Stimulated activated CD8-positive, alpha-beta memory T cell treated with anti-CD3 and anti-CD28 coated beads, Interleukin-2, amount 100 ng/mL, for 1 hour (primary cell): ENCODE data around the gene USP49.

Experiments used
- DNase-seq, 2 donors: peaks; one replicate each; pipeline ENCODE4 v3.0.0-alpha.2; 2020; ENCODE audit warnings: low read depth in 2 of 2

Gene USP49

GRCh38 chr6:41929924-41930323 lies 34.7 kb upstream of the USP49 start:
- no peak for DNase-seq

DNA sequence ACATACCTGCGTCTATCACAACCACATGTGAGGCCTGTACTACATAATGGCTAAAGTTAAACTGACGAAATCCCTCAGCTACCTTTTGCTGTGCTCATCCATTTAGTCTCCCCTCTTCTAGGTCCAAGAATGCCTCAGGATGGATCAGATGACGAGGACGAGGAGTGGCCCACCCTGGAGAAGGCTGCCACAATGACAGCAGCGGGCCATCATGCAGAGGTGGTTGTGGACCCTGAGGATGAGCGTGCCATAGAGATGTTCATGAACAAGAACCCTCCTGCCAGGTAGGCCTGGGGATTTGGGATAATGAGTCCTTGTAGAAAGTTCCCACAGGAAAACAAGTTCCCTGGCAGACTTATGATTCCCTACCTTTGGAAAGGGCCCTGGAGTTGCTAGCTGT lies 32.1 kb upstream of the USP49 start:
- no peak for DNase-seq

- no peak for DNase-seq
Measured at GRCh38 chr6:41922154-41922553, 27.0 kb upstream of the USP49 start.

DNA sequence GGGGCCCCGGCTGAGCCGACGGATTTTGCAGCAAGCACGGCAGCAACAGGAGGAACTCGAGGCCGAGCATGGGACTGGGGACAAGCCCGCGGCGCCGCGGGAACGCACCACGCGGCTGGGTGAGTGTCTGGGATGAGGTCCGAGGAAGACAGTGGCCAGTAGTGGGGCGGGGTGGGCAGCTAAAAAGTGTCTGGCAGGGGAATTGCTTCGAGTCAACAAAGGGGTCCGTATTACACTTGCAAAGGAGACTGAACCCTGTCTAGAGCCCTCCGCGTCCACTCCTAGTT lies 26.5 kb upstream of the USP49 start:
- DNase-seq, result no peak

- DNase-seq, result peak; percentile 87 to 90
Measured at GRCh38 chr6:41920921-41921711, 25.9 kb upstream of the USP49 start, which contains the start of the genes BYSL and MED20. TSS of gene BYSL (plus strand) at chr6:41921499. CDS start at chr6:41921563, 64 bp downstream. TSS of gene MED20 (minus strand) at chr6:41921139. CDS start at chr6:41921018, 121 bp downstream.

GRCh38 chr6:41917528-41917927 lies 22.4 kb upstream of the USP49 start:
- DNase-seq, result no peak

DNA sequence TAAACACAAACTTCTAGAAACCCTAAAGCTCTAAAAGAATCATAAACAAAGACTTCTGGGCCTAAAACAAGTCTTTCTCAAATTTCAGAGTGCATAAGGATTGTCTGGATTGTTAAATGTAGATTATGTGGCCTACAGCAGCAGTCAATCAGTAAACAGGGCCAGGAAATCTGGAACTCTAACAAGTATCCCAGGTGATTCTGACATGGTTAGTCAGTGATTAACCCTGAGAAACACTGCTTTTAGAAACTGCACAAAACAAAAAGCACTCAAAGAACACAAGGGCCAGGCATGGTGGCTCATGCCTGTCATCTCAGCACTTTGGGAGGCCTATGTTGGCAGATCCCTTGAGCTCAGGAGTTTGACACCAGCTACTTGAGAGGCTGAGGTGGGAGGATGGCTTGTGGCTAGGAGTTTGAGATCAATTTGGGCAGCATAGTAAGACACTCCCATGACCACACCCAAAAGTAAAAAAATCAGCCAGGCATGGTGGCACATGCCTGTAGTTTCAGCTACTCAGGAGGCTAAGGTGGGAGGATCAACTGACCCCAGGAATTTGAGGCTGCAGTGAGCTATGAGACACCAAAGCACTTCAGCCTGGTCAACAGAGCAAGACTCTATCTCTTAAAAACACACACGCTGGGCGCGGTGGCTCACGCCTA lies 19.8 kb upstream of the USP49 start:
- DNase-seq, result no peak

- no peak for DNase-seq
Measured at GRCh38 chr6:41914343-41914742, 19.2 kb upstream of the USP49 start.

- DNase-seq, result no peak
Measured at GRCh38 chr6:41909727-41910126, 14.6 kb upstream of the USP49 start.

GRCh38 chr6:41901882-41902519 lies 6.8 kb upstream of the USP49 start:
- DNase-seq, result peak; percentile 14 to 22

DNA sequence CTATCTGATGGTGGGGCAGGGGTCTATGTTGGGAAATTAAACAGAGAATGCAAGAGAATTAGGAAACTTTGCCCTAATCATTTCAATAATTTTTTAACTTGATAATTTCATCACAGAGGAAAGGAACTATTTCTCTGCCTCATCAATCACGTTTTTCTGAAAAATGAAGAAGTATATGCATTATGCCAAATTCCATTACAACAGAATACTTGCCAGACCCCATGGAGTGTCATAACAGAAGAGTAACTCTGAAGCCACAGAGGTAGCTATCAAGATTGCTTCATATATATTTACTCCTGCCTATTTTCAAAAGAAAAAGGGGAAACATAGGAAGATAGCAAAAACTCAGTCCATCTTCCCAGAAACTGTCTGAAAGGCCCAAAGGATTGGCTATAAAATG lies 5.7 kb upstream of the USP49 start:
- no peak for DNase-seq

DNA sequence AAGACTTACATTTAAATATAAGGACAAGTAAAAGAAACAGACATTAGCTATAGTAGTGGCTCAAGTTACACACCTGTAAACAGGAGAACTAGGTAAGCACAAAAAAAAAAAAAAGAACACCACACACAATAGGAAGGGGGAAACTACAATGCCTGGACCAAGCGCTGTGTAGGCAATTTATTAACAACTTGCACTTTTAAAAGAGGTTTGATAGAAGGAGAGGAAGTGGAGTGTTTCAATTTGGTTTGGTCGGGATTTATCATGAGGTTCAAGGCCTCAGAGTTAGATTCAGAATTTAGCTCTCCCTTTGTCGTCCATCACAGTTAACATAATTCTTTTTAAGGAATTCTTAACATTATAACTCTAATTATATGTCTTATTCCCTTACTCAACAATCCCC lies 1.1 kb upstream of the USP49 start:
- DNase-seq, result no peak

DNA sequence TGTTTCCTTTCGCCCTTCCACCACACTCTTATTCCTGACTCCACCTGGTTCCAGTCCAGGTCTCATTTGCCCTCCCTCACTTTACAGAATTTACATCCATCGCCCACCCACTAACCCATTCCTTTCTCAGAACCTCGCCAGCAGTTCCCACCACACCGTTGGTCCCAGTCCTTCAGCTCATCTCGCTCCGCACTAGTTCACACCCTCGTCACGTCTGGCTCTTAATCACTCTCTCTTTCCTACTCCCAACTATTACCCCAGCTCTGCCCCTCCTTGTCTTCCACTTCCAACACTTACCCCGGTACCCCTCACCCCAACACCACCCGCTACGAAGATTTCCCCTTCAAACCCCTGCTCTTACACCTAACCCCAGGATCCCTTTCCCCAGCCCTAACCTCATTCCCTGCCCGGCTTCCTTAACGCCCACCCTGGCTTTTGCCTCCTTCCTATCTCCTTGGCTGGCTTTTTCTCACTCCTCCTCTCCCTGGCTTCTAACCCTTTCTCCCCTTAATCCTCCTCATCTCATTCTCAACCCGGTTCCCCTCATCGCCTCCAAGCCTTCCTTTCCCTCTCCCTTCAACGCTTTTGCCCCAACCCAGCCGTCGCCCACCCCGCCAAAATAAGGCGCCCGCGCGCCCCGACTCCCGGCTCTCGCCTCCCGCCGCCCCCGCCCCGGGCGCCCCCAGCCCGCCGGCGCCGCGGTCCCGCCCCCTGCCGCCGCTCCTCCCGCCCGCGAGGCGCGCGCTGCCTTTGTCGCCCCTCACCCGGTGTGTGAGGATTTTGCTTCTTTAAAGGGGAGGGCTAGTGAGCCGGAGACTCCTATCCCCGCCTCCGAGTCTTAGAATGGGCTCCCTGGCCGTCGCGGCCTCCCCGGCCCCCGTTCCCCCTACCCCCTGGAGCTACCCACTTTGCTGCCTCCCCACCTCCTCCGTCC lies 542 bp downstream of the USP49 start:
- DNase-seq, result no peak

DNA sequence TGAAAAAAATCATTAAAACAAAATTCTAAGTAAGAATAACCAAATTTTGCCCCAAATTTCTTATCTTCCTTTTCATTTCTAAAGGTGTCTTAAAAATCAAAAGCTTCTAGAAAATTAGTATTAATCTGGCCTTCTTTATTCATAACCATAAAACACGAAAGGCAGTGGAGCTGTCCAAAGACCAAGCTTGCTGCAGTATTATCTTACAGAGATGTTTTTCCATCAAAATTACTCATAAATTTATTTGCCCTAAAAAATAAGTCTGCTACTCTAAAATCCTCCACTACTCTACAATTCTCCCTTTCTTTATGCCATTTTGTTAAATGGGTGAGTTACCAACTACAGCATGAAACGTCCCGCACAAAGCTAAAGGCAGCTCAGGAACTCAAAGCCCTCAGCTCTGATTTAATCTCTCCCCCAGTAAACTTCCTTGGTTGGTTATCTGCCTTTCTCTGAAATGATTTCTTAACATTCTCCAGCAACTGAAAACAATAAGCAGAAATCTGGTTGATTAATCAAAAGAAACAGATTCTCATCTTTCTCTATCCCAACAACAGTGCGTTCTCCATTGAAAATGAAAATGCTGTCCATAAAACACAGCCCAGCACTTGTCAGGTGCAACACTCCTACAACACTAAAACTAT lies 2.1 kb downstream of the USP49 start:
- DNase-seq, result no peak

DNA sequence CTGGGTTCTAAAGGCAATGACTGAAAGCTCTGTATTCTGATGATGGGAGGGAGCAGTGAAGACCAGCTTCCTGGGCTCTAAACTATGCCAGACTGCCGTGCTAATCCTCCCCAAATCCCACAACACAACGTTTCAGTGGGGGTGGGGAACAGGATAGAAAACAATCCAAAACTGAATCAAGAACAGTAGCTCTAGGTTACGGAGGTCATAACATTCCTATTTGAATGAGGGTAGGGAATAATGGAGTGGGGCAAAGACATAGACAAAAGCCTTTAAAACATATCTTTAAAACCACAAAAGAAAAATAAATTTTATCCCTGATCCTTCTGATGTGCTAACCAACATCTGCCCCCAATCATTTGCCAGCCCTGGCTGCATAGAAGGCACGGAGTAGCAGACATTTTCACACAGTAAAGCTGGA lies 7.8 kb downstream of the USP49 start:
- DNase-seq, result no peak

GRCh38 chr6:41885930-41886329 lies 9.2 kb downstream of the USP49 start:
- DNase-seq, result no peak

DNA sequence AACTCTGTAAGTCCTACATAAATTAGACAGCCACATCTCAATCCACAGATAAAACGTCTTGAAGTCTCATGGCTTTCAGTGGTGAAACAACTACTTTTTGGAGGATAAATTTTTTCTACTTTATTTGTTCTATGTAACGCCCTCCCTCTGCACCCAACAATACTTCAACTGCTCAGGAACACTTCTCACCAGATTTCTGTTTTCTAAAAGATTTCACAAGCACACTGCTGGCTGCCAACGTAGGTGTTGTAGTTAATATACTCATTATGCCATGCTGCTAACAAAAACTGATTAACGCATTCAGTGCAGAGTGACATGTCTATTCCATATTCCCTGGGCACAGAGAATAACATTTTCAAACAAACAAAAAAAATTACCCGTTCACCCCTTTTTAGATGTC lies 10.2 kb downstream of the USP49 start:
- no peak for DNase-seq

DNA sequence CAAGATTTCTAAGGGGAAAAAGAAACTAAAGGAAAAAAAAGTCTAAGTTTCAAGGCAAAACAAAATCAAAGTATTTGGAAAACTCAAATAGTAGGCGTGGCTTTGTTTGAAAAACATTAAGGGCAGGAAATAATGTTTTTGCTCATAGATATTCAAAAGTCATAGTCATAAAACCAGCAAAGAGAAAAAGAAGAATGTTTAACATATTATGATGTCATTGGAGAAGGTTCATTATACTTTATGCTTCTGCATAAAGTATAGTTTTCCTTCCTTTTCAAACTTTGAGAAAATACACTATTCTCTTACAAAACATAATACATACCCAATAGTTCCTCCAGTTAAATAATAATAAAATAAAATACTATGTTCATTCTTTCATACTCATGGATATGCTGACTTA lies 13.7 kb downstream of the USP49 start:
- DNase-seq, result no peak

DNA sequence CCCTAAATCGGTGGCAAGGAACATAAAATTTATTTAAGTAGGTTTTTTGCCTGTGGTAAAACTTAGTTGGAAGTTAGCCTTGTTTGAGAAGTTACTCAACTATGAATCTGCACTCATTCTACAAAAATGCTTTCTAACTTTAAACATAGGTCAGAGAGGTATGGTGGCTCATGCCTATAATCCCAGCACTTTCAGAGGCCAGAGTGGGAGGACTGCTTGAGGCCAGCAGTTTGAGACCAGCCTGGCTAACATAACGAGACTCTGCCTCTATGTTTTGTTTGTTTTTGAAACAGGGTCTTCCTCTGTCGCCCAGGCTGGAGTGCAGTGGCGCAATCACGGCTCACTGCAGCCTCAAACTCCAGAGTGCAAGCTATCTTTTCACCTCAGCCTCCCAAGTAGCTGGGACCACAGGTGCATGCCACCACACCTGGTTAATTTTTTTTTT lies 16.2 kb downstream of the USP49 start:
- no peak for DNase-seq

DNA sequence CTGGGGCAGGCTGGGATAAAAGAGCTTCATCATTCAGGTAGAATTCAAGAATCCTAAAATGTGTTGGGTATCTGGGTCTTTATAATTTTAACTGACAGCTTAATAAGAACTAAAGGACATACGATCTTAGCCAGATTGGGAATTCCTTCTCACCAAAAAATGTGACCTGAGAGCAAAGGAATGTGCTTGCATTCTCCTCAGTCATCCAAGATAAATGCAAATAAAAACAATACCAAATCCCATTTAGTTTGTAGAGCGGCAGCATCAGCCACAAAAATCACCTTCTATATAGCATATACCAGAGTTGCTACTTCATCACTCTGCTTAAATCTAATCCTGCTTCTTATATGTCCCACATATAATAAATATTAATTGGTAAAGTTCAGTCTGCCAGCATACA lies 16.9 kb downstream of the USP49 start:
- no peak for DNase-seq

GRCh38 chr6:41877051-41877680 lies 18.0 kb downstream of the USP49 start:
- DNase-seq, result no peak
